Posterior vena cava (tissue), 2 donors: Measurements from ENCODE around the gene ZMYM2. TPM values are rescaled to one million over a fixed set of nuclear protein-coding genes. Genes with fewer than 3 reads are reported as not detected.

ENCODE experiments used
- DNase-seq: peaks from one replicate; pipeline ENCODE4 v3.0.0-alpha.2; 2020; ENCODE audit warnings: low spot score
- intact Hi-C, 2 donors: fragments of 100-400 bp; cut with DNase I; formaldehyde crosslinking; loops; one replicate each; pipeline versions ENCODE4 v1.14.1 to v1.14.2; 2022 to 2023
- total RNA-seq, 2 donors: library from RNA; stranded (reverse); fragmentation: NEBNext Ultra II Directional; extraction: Animal tissue kit (Norgen Biotek cat#: 25700); gene quantifications; one replicate each; pipeline ENCODE4 v1.2.1, GENCODE V29; 2021
- donor health status: DM: yes; HTN: yes; CAD: no.
- donor health status: DM: yes; HTN: yes; CAD: no.

ZMYM2 gene
- total RNA-seq, 2 donors from 2014 or later = 67.8 to 75.4 TPM

DNA sequence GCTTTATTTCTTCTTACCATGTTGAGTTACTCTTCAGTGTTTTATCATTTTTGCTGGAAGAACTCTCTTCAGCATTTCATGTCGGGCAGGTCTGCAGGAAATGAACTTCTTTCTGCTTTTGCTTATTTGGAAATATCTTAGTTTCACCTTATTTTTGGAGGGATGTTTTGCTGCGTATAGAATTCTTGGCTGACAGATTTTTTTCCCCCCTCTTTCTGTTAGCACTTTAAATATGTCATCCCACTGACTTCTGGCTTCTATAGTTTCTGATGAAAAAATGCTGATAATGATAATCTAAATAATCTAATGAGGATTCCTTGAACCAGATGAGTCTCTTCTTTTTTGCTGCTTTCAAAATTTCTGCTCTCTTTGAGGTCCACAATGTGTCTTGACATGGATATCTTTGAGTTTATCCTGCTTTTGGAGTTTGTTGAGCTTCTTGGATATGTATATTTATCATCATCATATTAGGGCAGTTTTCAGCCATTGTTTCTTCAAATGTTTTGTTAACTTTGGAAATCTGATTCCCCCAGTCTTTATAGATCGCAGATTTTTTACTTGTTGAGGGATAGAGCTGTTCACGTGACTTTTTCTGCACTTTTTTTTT, 20.4 kb downstream of the ZMYM2 start:
- no peak for DNase-seq
- intact Hi-C loops = no loop called here

DNA sequence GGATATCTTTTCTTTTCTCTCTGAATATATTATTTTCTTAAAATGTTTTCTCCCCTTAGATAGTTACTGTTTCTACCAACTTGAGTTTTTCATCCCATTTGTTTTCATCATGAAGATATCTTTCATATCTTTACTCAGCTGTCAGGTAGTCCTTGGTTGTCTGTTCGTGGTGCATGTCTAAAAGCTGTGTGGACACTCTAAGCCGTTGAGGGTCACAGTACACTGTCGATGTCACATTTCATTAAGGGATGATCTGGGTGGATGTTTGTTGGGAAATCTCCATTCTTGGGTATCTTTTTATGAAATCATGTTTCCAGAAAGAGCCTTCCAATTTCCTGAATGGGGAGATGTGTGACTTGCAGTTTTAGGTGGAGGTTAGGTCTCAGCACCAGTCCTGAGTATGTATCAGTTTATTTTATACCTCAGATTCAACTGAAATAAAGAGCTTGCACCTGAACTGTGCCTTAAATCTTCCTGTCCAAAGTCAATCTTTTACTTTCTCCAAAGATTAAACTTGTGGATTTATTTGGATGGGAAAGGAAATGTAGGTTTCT, 23.2 kb downstream of the ZMYM2 start:
- DNase-seq = no peak
- intact Hi-C loops = no loop called here

DNA sequence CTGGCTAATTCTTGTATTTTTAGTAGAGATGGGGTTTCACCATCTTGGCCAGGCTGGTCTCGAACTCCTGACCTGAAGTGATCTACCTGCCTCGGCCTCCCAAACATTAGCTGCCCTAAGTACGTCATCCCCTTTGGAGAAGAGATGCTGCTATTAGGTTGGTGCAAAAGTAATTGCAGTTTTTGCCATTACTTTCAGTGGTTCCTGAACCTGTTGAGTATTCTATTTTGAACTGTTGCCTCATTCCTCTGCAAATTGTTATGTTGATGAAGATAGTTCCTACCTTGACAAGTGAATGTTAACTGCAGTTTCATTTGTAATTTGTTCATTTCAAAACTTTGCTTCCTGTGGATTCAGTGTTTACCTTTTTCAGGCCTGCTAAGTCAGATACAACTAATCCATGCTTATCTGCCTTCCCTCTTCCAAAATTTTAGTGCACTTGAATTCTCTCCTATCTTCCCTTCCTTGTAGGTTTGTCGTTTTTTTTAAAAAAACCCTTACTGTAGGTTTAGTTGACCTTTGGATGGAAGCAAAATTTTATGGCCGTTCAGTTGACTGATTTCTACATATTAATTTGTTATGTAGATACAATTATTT, 24.0 kb downstream of the ZMYM2 start:
- intact Hi-C loops = no loop called here

DNA sequence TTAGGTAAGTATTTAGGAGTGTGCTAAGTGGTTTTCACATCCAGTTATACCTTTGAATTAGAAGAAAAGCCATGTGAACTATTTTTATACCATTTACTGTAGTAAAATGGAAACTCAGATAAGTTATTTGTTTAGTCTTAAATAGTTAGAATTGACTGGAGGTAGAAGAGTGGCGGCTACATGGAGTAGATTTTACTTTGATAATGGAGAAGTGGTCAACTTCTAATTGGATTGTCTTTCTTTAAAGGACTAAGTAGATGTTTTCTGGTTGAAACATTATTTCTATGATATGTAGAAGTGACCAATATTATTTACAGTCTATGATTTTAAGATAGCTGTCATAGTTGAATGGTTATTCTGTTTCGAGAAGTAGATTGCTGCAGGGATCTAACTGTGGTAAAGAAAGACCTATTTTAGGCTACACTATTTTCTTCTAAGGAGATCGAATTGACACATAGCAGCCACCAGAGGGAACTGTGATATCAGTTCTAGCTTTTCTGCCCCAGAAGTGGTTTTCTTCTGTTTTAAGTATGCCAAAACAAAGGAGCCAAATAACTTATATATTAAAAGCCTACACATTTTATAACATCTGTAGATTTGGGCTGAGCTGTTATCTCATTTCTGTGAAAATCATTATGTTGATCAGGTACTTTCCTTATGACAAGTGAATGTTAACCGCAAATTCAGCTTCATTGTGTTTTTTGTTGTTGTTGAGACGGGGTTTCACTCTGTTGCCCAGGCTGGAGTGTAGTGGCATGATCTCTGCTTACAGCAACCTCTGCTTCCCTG, 26.1 kb downstream of the ZMYM2 start:
- DNase-seq = no peak
- intact Hi-C loops = no loop called here

More for the DNA sequence above, 24.0 kb downstream of the ZMYM2 start:
- no peak for DNase-seq

DNA sequence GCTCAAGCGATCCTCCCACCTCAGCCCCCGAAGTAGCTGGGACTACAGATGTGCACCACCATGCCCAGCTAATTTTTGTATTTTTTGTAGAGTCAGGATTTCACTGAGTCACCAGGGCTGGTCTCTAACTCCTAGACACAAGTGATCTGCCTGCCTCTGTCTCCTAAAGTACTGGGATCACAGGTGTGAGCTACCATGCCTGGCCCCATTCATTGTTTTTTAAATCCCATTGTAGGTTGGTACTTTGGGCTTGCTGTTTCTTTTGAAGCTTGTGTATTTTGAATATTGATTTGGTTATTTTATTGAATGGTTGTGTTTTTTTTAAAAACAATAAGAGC, 26.7 kb downstream of the ZMYM2 start:
- intact Hi-C loops = no loop called here
- DNase-seq = no peak

- no peak for DNase-seq
- intact Hi-C loops = no loop called here
Observed at GRCh38 chr13:19991531-19991930, 33.0 kb downstream of the ZMYM2 start.

DNA sequence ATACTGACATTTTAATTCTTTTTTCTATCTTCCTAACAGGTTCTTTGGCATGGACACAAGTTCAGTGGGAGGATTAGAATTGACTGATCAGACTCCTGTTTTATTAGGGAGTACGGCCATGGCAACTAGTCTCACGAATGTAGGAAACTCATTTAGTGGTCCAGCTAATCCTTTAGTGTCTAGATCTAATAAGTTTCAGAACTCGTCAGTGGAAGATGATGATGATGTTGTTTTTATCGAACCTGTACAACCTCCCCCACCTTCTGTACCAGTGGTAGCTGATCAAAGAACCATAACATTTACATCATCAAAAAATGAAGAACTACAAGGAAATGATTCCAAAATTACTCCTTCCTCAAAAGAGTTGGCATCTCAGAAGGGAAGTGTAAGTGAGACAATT, 34.5 kb downstream of the ZMYM2 start:
- no peak for DNase-seq
- intact Hi-C loops = no loop called here

GRCh38 chr13:19998960-19999359, 40.4 kb downstream of the ZMYM2 start:
- DNase-seq = no peak
- intact Hi-C loops = no loop called here

GRCh38 chr13:20000062-20000552, 41.6 kb downstream of the ZMYM2 start:
- DNase-seq = no peak
- intact Hi-C loops = no loop called here

- intact Hi-C loops = no loop called here
Observed at GRCh38 chr13:20001366-20002190, 43.1 kb downstream of the ZMYM2 start.

DNA sequence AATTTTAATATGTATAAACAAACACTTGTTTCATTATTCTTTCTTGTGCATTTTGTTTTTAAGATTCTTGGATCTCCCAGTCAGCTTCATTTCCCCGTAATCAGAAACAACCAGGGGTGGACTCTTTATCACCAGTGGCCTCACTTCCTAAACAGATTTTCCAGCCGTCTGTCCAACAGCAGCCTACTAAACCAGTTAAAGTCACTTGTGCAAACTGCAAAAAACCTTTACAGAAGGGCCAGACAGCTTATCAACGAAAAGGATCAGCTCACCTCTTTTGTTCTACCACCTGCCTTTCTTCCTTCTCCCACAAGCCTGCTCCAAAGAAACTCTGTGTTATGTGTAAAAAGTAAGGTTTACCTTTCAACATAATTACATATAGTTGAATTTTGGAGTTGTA, 44.3 kb downstream of the ZMYM2 start:
- DNase-seq = no peak
- intact Hi-C loops = no loop called here

More at GRCh38 chr13:20001366-20002190, 43.1 kb downstream of the ZMYM2 start:
- no peak for DNase-seq

GRCh38 chr13:20006206-20006605, 47.7 kb downstream of the ZMYM2 start:
- intact Hi-C loops = no loop called here
- DNase-seq = no peak

GRCh38 chr13:20015763-20016162, 57.2 kb downstream of the ZMYM2 start:
- no peak for DNase-seq
- intact Hi-C loops = no loop called here

GRCh38 chr13:20016649-20017364, 58.3 kb downstream of the ZMYM2 start:
- DNase-seq = no peak
- intact Hi-C loops = no loop called here

- intact Hi-C loops = no loop called here
- DNase-seq = no peak
Observed at GRCh38 chr13:20017365-20017711, 58.8 kb downstream of the ZMYM2 start.

- intact Hi-C loops = no loop called here
- DNase-seq = no peak
Observed at GRCh38 chr13:20019043-20019442, 60.5 kb downstream of the ZMYM2 start.

- DNase-seq = no peak
- intact Hi-C loops = no loop called here
Observed at GRCh38 chr13:20024702-20025101, 66.2 kb downstream of the ZMYM2 start.

GRCh38 chr13:20028953-20029352, 70.4 kb downstream of the ZMYM2 start:
- intact Hi-C loops = no loop called here

GRCh38 chr13:20033486-20033885, 75.0 kb downstream of the ZMYM2 start:
- intact Hi-C loops = no loop called here
- DNase-seq = no peak

More at GRCh38 chr13:20028953-20029352, 70.4 kb downstream of the ZMYM2 start:
- no peak for DNase-seq
